ENCODE measurements around the gene ATP6V1G1. TPM values are rescaled to one million over a fixed set of nuclear protein-coding genes. Genes with fewer than 3 reads are reported as not detected.

The ATP6V1G1 gene, protein sequence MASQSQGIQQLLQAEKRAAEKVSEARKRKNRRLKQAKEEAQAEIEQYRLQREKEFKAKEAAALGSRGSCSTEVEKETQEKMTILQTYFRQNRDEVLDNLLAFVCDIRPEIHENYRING
- total RNA-seq: 100 to 1,000 TPM; 141 to 153 TPM

DNA sequence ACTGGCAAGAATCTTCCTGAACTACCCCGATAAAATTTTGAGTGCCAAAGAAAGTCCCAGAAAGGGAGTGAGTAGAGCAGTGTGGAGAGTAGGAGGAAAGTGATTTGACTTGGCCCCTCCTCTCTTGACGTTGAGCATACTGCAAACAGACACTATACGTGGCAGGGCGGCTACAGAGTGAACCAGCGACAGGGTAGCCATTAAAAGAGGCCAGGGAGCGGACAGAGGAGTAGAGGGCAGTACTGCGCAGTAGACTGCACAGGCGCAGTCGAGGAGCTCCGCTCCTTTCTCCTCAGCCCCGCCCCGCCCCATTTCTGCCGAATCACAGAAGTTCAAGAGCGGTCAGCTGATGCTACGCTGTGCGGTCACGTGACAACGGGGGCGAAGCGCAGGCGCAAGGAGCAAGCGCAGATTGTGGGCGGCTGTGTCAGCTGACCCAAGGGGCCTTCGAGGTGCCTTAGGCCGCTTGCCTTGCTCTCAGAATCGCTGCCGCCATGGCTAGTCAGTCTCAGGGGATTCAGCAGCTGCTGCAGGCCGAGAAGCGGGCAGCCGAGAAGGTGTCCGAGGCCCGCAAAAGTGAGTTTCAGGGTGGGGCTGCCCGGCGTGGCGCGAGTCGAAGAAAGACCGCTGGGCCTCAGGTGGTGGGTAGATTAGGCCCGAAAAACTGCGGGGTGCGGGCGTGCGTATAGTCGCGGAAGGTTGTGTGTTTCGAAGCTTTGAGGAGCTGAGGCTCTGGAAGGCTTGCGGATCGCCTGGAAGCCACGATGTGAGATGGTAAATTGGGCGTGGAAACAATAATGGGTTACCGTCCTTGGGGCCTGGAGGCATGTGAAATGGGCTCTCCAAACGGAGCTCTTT, at the start of gene ATP6V1G1:
ATP6V1G1 (plus strand) TSS at position 425 of the 858 bp plus-strand sequence; CDS start at position 495, 70 bp downstream.
- Histone ChIP-seq H3K4me3 (peak within 1 kb of the TSS; percentile 95 to 99), H3K27ac (peak within 1 kb of the TSS; percentile 94), H3K27me3 (no peaks in the 10 kb centered on the region), H3K36me3 (peaks cover under 1% of the 10 kb centered on the region), H3K4me1 (peaks cover 0 to 45% of the 10 kb centered on the region in 2 donors), H3K9me3 (no peaks in the 10 kb centered on the region)
- TF ChIP-seq CTCF (IDR thresholded peaks at IDR 0.05): no peak
- peak; percentile 100 for DNase-seq (ENCODE audit: low spot score)

DNA sequence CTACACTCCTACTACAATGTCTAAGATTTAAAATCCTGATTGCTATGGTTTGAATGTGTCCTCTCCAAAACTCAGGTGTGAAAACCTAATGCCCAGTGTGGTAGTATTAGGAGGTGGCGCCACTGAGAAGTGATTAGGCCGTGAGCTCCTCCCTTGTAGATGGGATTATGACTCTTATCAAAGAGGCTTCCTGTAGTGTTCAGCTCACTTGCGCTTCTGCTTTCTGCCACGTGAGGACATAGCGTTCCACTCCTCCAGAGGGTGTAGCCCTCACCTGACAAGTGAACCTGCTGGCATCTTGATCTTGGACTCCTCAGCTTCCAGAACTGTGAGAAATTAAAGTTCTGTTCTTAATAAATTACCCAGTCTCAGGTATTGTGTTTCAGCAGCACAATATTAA, 49.3 kb upstream of the ATP6V1G1 start:
- H3K36me3 ChIP-seq: no peaks in the 10 kb centered on the region
- DNase-seq (ENCODE audit: low spot score): no peak
- no peak overlapping the region for H3K4me3 ChIP-seq
- H3K27me3 ChIP-seq: no peaks in the 10 kb centered on the region
- no peaks in the 10 kb centered on the region for H3K9me3 ChIP-seq
- no peaks in the 10 kb centered on the region for H3K4me1 ChIP-seq
- TF ChIP-seq CTCF (IDR thresholded peaks at IDR 0.05): peak in 1 of 2 donors; percentile 38
- no peak overlapping the region for H3K27ac ChIP-seq

DNA sequence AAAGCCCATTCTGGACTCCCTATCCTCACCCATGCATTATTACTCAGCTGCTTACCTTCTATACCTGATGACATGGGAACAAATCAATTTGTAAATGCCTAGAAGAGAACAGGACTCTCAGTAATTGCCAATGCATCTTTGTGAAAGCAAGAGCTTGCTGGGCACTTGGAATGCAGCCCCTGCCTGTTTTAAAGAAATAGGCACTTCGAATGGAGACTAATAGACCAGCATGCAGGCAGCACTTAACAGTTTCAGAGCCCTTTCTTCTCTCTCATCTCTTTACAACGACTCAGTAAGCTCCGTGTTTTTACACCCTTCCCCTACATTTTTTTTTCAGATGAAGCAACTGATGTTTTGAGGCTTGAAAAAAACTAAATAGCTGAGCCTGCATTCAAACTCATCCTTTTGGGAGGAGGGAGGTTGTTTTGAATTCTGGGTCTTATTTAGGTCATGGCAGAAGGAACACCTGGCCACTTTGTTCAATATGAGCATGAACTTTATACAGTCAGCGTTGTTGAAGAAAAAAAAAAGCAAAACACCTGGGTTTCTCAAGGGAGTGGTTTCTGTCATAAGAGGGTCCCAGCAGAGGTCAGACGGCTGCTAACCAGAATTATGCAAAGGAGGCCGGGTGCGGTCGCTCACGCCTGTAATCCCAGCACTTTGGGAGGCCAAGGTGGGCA, 47.7 kb upstream of the ATP6V1G1 start:
- no peak for TF ChIP-seq CTCF (IDR thresholded peaks at IDR 0.05)
- H3K36me3 ChIP-seq: no peaks in the 10 kb centered on the region
- no peak overlapping the region for H3K4me3 ChIP-seq
- no peaks in the 10 kb centered on the region for H3K27me3 ChIP-seq
- DNase-seq (ENCODE audit: low spot score): no peak
- no peak overlapping the region for H3K27ac ChIP-seq
- no peaks in the 10 kb centered on the region for H3K4me1 ChIP-seq
- H3K9me3 ChIP-seq: no peaks in the 10 kb centered on the region

GRCh38 chr9:114545055-114545454, 42.5 kb upstream of the ATP6V1G1 start:
- no peaks in the 10 kb centered on the region for H3K4me1 ChIP-seq
- no peaks in the 10 kb centered on the region for H3K27me3 ChIP-seq
- TF ChIP-seq CTCF (IDR thresholded peaks at IDR 0.05): no peak
- DNase-seq (ENCODE audit: low spot score): no peak
- H3K4me3 ChIP-seq: no peak overlapping the region
- H3K9me3 ChIP-seq: peaks cover 0 to 8% of the 10 kb centered on the region in 2 donors
- H3K36me3 ChIP-seq: no peaks in the 10 kb centered on the region
- no peak overlapping the region for H3K27ac ChIP-seq

DNA sequence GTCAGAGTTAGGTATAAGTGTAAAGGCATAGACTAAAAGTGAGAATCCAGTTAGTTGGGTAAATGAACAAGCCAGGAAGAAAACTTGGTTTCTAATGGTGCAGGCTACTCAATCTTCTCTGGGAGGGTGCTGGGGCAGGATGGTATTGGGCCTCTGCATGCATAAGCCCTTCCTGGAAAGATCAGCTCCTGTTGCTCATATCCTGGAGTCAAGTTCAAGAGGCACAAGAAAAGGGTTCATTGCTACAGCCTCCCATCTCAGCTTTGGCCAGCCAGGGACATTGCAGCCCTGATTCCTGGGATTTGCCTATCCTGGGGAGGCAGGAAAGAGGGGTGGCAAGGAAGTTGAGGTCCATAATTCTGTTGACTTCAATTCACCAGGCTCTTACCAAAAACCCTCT, 40.7 kb upstream of the ATP6V1G1 start:
- no peaks in the 10 kb centered on the region for H3K27me3 ChIP-seq
- DNase-seq (ENCODE audit: low spot score): no peak
- no peak for TF ChIP-seq CTCF (IDR thresholded peaks at IDR 0.05)
- H3K9me3 ChIP-seq: peaks cover 0 to 8% of the 10 kb centered on the region in 2 donors
- no peaks in the 10 kb centered on the region for H3K36me3 ChIP-seq
- H3K4me1 ChIP-seq: peaks cover 0 to 4% of the 10 kb centered on the region in 2 donors
- no peak overlapping the region for H3K27ac ChIP-seq
- H3K4me3 ChIP-seq: no peak overlapping the region

Data from right atrium auricular region (tissue), 2 donors.